Mesothelial cell of epicardium (in vitro differentiated cells): Measurements from ENCODE around the gene MAGI3. TPM values are rescaled to one million over a fixed set of nuclear protein-coding genes. Genes with fewer than 3 reads are reported as not detected.
A peak's percentile ranks its signal among the peaks of the same experiment; 100 is the strongest.

Experiments used
- DNase-seq, 2 experiments: peaks; one replicate each; pipeline ENCODE4 v3.0.0; 2021; ENCODE audit warnings: low spot score in 2 of 2; ENCODE audit not compliant: unreplicated experiment in 2 of 2
- H3K27ac Mint-ChIP-seq: 2 replicates; pipeline ENCODE4 v1.8.0; 2021; ENCODE audit warnings: mixed read lengths
- H3K27me3 Mint-ChIP-seq: 2 replicates; pipeline ENCODE4 v1.8.0; 2021; ENCODE audit warnings: low read depth, mixed read lengths
- H3K36me3 Mint-ChIP-seq: 2 replicates; pipeline ENCODE4 v1.8.0; 2021; ENCODE audit warnings: mixed read lengths
- H3K4me1 Mint-ChIP-seq: 2 replicates; pipeline ENCODE4 v1.8.0; 2021; ENCODE audit warnings: mixed read lengths
- H3K4me3 Mint-ChIP-seq: 2 replicates; pipeline ENCODE4 v1.8.0; 2021; ENCODE audit warnings: mild to moderate bottlenecking, moderate library complexity, mixed read lengths
- H3K9me3 Mint-ChIP-seq: 2 replicates; pipeline ENCODE4 v1.8.0; 2021; ENCODE audit warnings: mixed read lengths
- CTCF ChIP-seq: fragments of 200-600 bp; sonication (generic); IDR thresholded peaks from one replicate; pipeline ENCODE4 v1.5.0; 2021; ENCODE audit warnings: antibody characterized with exemption; ENCODE audit not compliant: unreplicated experiment
- total RNA-seq: library from RNA; stranded (reverse); gene quantifications from 3 replicates; pipeline ENCODE4 v1.2.1, GENCODE V29; 2021

Gene MAGI3
- total RNA-seq, 1 donor from 2014 or later, result 28.7 TPM

- Mint-ChIP-seq H3K36me3 (peaks cover 19% of the 10 kb centered on the region), H3K9me3 (peaks cover 27% of the 10 kb centered on the region), H3K4me3 (no peak overlapping the region), H3K27ac (peak overlapping the region; percentile 62), H3K27me3 (no peaks in the 10 kb centered on the region), H3K4me1 (peaks cover 25% of the 10 kb centered on the region)
- TF ChIP-seq CTCF, result no peak
- peak in 1 of 2 experiments; percentile 44 for DNase-seq
Measured at GRCh38 chr1:113576271-113576670, 186.0 kb downstream of the MAGI3 start.

DNA sequence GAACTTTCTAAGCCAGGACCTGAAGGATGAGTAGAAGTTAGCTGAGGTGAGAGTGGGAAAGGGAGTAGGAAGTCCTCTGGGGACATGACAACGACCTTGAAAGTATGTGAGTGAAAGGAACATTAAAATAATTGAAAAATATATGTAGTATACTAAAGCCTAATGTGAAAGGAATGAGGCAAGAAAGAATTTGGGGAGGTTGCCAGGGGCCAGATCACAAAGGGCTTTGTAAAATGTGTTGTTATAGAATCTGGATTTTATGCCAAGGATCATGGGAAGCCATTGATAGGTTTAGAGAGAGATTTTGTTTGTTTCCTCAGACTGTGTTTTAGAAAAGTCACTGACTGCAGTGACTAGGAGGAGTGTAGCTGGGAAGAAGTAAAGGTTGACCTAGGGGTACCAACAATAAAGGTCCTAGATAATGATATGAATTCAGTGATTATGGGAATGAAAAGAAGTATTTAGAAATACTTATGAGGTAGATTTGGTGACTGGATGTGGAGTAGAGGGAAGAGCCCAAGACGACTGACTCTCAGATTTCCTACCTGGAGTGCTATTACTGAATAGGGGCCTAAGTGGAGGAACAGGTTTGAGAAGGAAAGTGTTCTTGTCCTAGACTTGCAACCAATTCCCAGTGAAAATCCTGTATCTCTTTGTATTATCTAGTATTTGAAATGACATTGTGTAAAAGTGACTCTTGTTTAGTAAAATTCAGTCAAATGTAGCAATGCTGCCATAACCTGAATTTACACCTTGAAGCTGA is 189.1 kb downstream of the MAGI3 start:
- DNase-seq, result no peak
- no peak for TF ChIP-seq CTCF
- no peaks in the 10 kb centered on the region for H3K27me3 Mint-ChIP-seq
- H3K36me3 Mint-ChIP-seq, result peaks cover 8% of the 10 kb centered on the region
- H3K27ac Mint-ChIP-seq, result peak overlapping the region; percentile 4
- H3K4me1 Mint-ChIP-seq, result peaks cover 25% of the 10 kb centered on the region
- H3K9me3 Mint-ChIP-seq, result peaks cover 6% of the 10 kb centered on the region
- H3K4me3 Mint-ChIP-seq, result no peak overlapping the region

GRCh38 chr1:113581323-113581722 is 191.0 kb downstream of the MAGI3 start:
- Mint-ChIP-seq H3K4me1 (peaks cover 18% of the 10 kb centered on the region), H3K4me3 (no peak overlapping the region), H3K27ac (no peak overlapping the region), H3K36me3 (peaks cover 12% of the 10 kb centered on the region), H3K9me3 (no peaks in the 10 kb centered on the region), H3K27me3 (no peaks in the 10 kb centered on the region)
- TF ChIP-seq CTCF, result no peak
- DNase-seq, result no peak

- H3K4me3 Mint-ChIP-seq, result no peak overlapping the region
Measured at GRCh38 chr1:113582084-113582483, 191.8 kb downstream of the MAGI3 start.

DNA sequence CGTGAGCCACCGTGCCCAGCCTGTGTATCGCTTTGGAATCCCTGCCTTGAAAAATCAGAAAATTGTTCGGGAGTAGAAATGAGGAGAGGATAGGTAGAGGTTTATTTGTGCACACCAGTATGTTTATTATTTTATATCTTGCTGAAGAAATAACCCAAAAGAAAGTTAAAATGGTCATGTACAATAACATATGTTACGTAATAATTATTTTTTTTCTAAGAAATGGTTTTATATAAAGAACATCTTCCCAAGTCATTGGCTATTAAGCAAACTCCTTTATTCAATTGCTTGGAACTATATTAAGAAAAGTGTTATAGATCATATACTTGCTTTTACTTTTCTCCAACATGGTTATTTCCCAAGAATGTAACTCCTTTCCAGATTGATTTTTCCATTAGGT is 197.2 kb downstream of the MAGI3 start:
- peaks cover 12% of the 10 kb centered on the region for H3K36me3 Mint-ChIP-seq
- H3K9me3 Mint-ChIP-seq, result no peaks in the 10 kb centered on the region
- no peaks in the 10 kb centered on the region for H3K27me3 Mint-ChIP-seq
- no peak overlapping the region for H3K27ac Mint-ChIP-seq
- H3K4me1 Mint-ChIP-seq, result no peaks in the 10 kb centered on the region
- no peak for TF ChIP-seq CTCF
- no peak for DNase-seq
- H3K4me3 Mint-ChIP-seq, result no peak overlapping the region

More at GRCh38 chr1:113582084-113582483, 191.8 kb downstream of the MAGI3 start:
- Mint-ChIP-seq H3K4me1 (peaks cover 10% of the 10 kb centered on the region), H3K27ac (no peak overlapping the region), H3K27me3 (no peaks in the 10 kb centered on the region), H3K9me3 (no peaks in the 10 kb centered on the region), H3K36me3 (peaks cover 12% of the 10 kb centered on the region)
- DNase-seq, result no peak
- no peak for TF ChIP-seq CTCF

GRCh38 chr1:113592230-113592629 is 201.9 kb downstream of the MAGI3 start:
- Mint-ChIP-seq H3K4me1 (no peaks in the 10 kb centered on the region), H3K27ac (no peak overlapping the region), H3K36me3 (peaks cover 27% of the 10 kb centered on the region), H3K9me3 (peaks cover 18% of the 10 kb centered on the region), H3K27me3 (no peaks in the 10 kb centered on the region), H3K4me3 (no peak overlapping the region)
- no peak for TF ChIP-seq CTCF
- no peak for DNase-seq
